C4-2B (cell line): ENCODE measurements around the gene NOP14.

Experiments
- ZFX ChIP-seq: fragments of 450-650 bp; IDR thresholded peaks from 2 replicates; pipeline ENCODE4 v1.6.1; 2017
- TF ChIP-seq, protein P1 (sequence below): fragments of 450-650 bp; conservative IDR thresholded peaks from 2 replicates; pipeline ENCODE4 v1.5.1; 2017; ENCODE audit warnings: mild to moderate bottlenecking

DNA sequence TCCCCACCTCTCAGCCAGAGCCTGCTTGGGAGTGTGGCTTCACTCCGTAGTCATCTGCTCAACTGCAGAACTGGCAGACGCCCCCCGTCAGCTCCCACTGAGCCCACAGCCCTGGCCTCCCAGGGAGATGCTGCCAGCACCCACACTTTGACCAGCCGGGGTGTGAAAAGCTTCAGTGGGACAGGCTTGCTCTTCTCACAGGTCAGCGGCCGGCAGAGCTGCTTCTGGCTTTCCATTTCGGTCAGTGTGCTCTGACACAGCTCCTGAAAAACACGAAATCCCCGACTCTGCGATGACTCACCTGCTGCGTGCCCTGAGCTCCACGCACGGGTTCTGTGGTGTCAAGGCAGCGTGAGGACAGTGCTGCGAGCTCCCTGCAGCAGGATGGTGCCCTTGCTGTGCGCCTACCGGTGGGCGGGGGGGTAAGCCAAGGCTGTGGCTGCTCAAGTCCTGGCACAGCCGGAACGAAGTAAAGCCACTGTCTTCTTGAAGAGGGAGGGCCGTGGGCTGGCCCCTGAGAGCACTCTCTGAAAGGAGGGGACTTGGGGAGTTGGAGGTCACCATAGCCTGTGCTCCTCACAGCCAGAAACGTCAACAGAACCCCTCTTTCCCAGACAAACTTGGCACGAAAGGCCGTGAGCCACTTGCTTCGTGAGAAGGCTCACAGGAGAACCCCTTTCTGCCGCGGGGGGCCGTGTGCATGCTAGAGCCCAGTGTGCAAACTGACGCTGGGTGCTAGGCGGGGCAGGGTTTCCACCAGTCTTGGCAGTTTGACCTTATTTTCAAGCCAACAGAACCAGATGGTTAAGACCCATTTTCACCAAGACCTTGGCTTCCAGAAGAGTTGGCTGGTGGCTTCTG, 23.6 kb downstream of the NOP14 start:
- TF ChIP-seq, protein P1, sequence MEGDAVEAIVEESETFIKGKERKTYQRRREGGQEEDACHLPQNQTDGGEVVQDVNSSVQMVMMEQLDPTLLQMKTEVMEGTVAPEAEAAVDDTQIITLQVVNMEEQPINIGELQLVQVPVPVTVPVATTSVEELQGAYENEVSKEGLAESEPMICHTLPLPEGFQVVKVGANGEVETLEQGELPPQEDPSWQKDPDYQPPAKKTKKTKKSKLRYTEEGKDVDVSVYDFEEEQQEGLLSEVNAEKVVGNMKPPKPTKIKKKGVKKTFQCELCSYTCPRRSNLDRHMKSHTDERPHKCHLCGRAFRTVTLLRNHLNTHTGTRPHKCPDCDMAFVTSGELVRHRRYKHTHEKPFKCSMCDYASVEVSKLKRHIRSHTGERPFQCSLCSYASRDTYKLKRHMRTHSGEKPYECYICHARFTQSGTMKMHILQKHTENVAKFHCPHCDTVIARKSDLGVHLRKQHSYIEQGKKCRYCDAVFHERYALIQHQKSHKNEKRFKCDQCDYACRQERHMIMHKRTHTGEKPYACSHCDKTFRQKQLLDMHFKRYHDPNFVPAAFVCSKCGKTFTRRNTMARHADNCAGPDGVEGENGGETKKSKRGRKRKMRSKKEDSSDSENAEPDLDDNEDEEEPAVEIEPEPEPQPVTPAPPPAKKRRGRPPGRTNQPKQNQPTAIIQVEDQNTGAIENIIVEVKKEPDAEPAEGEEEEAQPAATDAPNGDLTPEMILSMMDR = no peak
- TF ChIP-seq ZFX = no peak
